KOPT-K1 (cell line): ENCODE measurements around the gene PNCK.

ENCODE experiments used
- H3K27ac ChIP-seq: fragments of 200-600 bp; sonication (generic); 2 replicates; pipeline ENCODE4 v1.5.1; 2016; ENCODE audit warnings: antibody characterized with exemption, mild to moderate bottlenecking, low read depth, low read length; ENCODE audit not compliant: poor library complexity, severe bottlenecking
- H3K36me3 ChIP-seq: fragments of 200-600 bp; sonication (generic); 2 replicates; pipeline ENCODE4 v1.5.1; 2017; ENCODE audit warnings: antibody characterized with exemption, mild to moderate bottlenecking, low read length, moderate library complexity; ENCODE audit not compliant: insufficient read depth
- H3K9me3 ChIP-seq: fragments of 200-600 bp; sonication (generic); 2 replicates; pipeline ENCODE4 v1.5.1; 2017; ENCODE audit warnings: antibody characterized with exemption, low read length, mild to moderate bottlenecking; ENCODE audit not compliant: insufficient read depth, poor library complexity, severe bottlenecking

Gene PNCK

DNA sequence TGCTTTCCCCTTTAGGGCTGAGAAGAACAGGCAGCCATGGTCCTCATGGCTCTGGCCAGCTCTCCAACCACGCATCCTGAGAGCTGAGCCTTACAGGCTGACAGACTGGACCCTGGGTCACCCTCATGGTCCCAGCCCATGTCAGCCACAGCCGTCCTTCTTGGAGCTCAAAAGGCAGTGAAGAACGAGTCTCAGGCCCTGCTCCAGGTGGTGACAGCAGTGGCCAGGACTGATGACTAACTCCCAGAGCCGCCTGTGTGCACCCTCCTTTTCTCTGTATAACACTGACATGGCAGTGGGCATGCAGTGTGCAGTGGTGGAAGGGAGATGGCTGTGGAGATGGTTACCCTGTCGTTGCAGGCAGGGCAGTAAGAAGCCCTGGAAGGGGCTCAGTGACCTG, 36.9 kb downstream of the PNCK start:
- Histone ChIP-seq H3K27ac (no peak overlapping the region), H3K9me3 (no peaks in the 10 kb centered on the region), H3K36me3 (no peaks in the 10 kb centered on the region)

DNA sequence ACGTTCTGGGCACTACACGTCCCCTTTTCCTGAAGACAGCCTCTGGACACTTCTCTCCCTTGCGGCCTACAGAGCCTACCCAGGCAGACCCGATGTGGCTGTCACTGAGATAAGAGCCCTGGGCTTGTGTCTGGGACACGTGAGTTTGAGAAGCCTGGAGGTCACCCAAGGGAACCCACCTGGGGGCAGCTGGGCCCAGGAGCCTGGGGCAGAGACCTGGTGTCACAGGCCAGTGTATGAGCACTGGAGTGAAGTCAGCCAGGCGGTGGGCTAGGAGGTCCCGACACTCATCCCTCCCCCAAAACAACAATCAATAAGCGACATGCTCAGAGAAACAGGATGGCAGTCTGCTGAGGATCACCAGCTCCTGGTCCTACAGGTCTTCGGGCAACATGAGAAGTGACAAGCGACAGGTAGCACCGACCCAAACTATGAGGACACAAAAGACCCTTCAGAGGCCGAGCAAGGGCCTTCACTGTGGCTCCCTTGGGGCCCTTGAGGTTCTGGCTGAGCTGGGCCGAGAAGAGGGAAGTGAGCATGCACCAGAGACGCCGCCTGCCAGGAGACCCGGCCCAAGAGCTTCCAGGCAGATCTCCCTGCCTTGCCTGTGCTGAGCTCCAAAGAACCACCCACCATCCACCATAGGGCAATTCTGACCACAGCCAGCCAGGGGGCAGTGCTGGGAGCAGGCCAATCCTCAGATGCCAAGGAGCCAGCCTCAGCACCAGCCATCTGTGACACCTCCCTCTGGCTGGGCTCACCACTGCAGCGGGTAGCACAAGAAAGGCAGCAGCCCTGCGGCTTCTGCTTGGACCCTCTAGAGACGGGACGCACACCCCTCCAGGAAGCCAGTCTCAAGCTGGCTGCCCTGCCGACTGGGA, 37.6 kb downstream of the PNCK start:
- no peaks in the 10 kb centered on the region for H3K9me3 ChIP-seq
- H3K27ac ChIP-seq, result no peak overlapping the region
- H3K36me3 ChIP-seq, result no peaks in the 10 kb centered on the region

GRCh38 chrX:153635388-153635787, 38.2 kb downstream of the PNCK start:
- no peaks in the 10 kb centered on the region for H3K9me3 ChIP-seq
- no peaks in the 10 kb centered on the region for H3K36me3 ChIP-seq
- H3K27ac ChIP-seq, result no peak overlapping the region

GRCh38 chrX:153634832-153635231, 38.8 kb downstream of the PNCK start:
- no peak overlapping the region for H3K27ac ChIP-seq
- no peaks in the 10 kb centered on the region for H3K36me3 ChIP-seq
- no peaks in the 10 kb centered on the region for H3K9me3 ChIP-seq

- Histone ChIP-seq H3K27ac (no peak overlapping the region), H3K9me3 (no peaks in the 10 kb centered on the region), H3K36me3 (no peaks in the 10 kb centered on the region)
Measured at GRCh38 chrX:153634236-153634635, 39.4 kb downstream of the PNCK start.

DNA sequence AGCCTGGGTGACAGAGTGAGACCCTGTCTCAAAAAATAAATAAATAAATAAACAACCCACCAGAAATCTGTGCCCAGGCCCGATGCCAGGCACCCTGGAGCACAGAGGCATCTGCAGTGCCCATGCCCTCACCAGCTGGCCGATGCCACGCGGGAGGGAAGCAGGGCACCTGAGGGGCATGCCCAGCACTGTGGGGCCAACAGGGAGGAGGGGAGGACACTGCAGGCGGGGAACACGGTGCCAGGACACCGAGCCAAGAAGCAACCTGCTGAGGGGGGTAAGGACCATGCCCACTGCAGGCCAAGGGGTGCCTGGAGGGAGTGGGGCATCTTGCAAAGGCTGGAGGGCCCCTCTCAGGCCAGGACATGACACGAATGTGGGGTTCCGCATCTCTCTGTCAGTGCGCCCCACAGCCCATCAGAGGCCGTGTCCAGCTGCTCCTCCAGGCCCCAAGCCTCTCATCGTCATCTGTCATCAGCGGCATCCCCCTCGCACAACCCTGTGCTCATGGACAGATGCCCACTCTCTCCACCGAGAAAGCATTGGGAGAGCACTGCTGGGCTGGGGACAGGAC, 39.9 kb downstream of the PNCK start:
- Histone ChIP-seq H3K9me3 (no peaks in the 10 kb centered on the region), H3K27ac (no peak overlapping the region), H3K36me3 (no peaks in the 10 kb centered on the region)

- Histone ChIP-seq H3K9me3 (no peaks in the 10 kb centered on the region), H3K27ac (no peak overlapping the region), H3K36me3 (no peaks in the 10 kb centered on the region)
Measured at GRCh38 chrX:153633048-153633447, 40.6 kb downstream of the PNCK start.

DNA sequence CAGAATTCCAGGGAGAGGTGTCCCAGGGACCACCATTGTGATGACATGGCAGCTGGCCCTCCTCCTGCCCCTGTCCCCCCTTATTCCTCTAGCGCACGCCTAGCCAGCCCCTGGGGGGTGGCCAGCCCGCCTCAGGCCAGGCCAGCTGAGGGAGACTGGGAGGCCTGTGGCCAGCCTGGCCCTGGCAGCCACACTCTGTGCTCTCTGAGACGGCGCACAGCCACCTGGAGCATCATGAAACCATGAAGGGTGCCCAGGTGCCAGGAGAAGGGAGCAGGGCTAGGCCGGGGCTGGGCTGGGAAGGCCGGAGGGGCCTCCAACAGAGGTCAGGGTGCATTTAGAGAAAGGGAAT, 41.0 kb downstream of the PNCK start:
- no peaks in the 10 kb centered on the region for H3K9me3 ChIP-seq
- H3K27ac ChIP-seq, result no peak overlapping the region
- no peaks in the 10 kb centered on the region for H3K36me3 ChIP-seq

DNA sequence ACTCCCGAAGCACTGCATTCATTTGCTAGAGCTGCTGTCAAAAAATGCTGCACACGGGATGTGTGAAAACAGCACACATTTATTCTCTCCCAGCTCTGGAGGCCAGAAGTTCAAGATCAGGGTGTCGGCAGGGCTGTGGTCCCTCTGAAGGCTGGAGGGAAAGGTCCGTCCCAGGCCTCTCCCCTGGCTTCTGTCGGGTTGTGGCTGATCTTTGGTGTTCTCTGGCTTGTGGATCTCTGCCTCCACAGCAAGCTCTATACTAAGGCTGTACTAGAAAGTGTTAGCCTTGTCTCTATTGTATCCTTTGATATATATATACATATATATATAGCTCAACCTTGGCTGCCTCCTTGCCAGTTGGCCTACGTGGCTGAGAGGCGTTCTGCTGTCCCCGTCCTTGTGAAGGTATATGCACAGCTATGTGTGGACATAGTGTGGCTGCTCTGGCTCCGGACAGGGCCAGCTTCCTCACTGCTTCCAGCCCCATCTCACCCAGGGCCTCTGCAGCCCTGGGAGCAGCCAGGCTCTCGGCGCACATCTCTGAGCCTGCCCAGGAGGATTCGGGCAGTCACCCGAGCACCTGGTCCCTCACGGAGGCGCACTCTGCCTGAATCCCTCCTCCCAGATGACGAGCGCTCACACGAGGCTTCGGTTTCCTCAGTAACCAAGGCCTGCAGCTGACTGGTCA, 41.6 kb downstream of the PNCK start:
- no peaks in the 10 kb centered on the region for H3K36me3 ChIP-seq
- no peak overlapping the region for H3K27ac ChIP-seq
- no peaks in the 10 kb centered on the region for H3K9me3 ChIP-seq

DNA sequence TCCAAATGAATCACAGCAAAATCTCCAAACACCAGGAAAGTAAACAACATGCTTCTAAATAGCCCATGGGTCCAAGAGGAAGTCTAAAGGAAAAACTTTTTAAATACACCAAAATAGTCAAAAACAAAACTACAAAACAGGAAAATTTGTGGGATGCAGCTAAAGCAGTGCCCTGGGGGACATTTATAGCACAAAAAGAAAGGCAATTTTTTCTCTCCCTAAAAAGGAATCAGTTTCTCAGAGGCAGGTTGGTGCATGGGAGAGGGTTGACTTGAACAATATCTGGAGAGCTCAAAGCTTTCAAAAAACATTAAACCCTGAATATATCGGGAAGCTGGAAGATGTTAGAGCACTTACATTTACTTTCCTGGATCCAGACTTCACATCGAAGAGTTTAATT, 42.3 kb downstream of the PNCK start:
- H3K27ac ChIP-seq, result no peak overlapping the region
- no peaks in the 10 kb centered on the region for H3K36me3 ChIP-seq
- H3K9me3 ChIP-seq, result no peaks in the 10 kb centered on the region

DNA sequence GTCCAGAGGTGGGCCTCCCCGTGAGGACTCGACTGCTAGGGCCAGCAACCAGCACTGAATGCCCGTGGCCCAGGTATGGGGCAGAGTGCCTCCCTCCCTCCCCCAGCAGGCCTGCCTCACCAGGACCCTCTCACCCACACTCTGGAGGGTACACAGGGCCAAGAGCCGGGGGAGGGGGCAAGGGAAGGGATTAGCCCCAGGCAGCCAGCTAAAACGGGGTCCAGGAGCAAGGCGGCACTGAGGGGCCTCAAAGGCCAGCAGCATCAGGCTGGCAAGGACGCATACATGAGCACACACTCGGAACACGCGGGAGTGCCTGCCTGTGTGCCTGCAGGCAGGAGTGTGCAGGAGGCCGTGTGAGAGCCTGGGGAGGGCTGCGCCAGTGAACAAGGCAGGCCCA, 44.9 kb downstream of the PNCK start:
- H3K27ac ChIP-seq, result no peak overlapping the region
- no peaks in the 10 kb centered on the region for H3K9me3 ChIP-seq
- H3K36me3 ChIP-seq, result no peaks in the 10 kb centered on the region

DNA sequence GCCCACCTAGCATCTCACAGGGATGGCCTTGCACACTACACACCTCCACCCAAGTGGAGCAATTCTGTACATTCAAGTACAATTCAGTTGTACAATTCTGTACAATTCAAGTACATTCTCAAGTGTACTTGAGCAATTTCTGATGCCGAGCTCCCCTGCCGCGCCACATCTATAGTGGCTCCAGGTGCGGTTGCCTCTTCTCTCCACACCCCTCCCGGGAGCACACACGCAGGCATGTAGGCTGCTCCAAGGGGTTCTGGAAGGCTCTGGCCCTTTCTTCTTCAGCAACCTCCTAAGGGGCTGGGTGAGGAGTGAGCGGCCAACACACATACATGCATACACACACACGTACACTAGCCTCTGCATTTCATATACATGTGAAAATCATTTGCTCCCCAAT, 45.5 kb downstream of the PNCK start:
- no peaks in the 10 kb centered on the region for H3K36me3 ChIP-seq
- no peaks in the 10 kb centered on the region for H3K9me3 ChIP-seq
- H3K27ac ChIP-seq, result no peak overlapping the region

DNA sequence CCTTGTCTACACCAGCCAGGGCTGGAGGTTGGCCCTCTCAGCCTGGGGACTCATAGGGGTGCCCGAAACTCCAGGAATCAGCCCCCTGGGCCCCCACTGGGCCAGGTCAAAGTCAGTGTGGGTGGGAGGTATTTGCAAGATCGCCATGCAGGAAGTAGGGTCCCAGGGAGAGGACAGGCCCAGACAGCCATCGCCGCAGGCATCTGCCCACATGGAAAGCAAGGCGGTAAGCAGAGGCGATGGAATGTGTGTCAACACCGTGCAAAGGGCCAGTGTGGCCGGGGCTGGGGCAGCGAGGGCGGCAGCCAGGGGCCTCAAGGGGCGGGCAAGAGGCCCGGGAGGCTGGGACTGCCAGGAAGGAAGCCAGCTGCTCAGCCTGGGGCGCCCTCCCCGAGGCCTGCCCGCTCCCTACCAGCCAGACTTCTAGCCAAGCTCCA, 45.9 kb downstream of the PNCK start:
- Histone ChIP-seq H3K27ac (no peak overlapping the region), H3K36me3 (no peaks in the 10 kb centered on the region)

DNA sequence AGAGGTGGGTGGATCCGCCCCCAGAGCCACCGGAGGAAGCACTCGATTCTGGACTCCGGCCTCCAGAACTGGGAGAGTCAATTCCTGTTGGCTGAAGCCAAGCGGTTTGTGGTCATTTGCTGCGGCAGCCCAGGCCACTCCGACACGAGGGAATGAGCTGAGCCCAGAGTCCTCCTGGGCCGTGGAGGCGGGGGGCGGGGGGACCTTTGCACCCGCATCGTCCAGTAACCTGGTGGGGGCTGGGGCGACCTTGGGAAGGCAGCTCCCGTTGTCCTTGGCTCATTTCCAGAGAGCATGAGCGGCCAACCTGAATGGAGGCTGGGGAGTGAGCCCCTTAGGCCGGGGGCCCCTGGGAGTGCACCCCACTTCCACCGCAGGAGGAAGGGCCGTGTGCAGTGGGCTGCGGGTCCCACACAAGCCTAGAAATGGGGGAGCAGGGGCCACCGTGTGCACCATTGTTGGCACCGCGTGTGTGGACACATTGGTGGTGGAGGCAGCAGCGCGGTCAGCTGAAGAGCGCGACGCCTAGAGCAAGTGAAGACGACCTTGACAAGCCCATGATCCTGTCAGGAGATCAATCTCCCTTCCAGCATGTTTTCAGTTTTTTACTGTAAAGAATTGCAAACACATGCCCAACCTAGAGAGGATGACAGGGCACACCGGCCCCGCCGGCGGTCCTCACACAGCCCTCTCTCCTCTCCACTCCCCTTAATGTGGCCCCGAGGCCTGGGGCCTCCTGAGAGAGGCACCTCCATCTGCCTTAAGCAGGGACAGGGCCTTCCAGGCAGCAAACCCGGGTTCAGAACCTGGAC, 46.5 kb downstream of the PNCK start:
- H3K36me3 ChIP-seq, result no peaks in the 10 kb centered on the region
- no peaks in the 10 kb centered on the region for H3K9me3 ChIP-seq
- H3K27ac ChIP-seq, result no peak overlapping the region

More for the DNA sequence above, 45.9 kb downstream of the PNCK start:
- H3K9me3 ChIP-seq, result no peaks in the 10 kb centered on the region
